ENCODE results near the gene OR2B2. TPM values are rescaled to one million over a fixed set of nuclear protein-coding genes. Genes with fewer than 3 reads are reported as not detected.

OR2B2 gene
- total and polyA plus RNA-seq, 2 experiments from 2014 or later = not detected

- Histone ChIP-seq H3K9me3 (ENCODE audit: low read depth) (no peaks in the 10 kb centered on the region), H3K27me3 (no peaks in the 10 kb centered on the region), H2AFZ (no peak overlapping the region), H3K27ac (no peak overlapping the region), H4K20me1 (ENCODE audit: insufficient read depth, poor library complexity, severe bottlenecking) (no peaks in the 10 kb centered on the region), H3K4me3 (no peak overlapping the region), H3K4me2 (no peak overlapping the region), H3K36me3 (replicated peaks; ENCODE audit: insufficient read depth, low read depth) (no peaks in the 10 kb centered on the region), H3K79me2 (no peaks in the 10 kb centered on the region), H3K9me2 (replicated peaks; ENCODE audit: insufficient read depth) (no peaks in the 10 kb centered on the region), H3K4me1 (ENCODE audit: insufficient read depth) (no peaks in the 10 kb centered on the region)
- TF ChIP-seq CTCF (IDR thresholded peaks at IDR 0.05; ENCODE audit: poor library complexity) = no peak
- TF ChIP-seq EZH2 (IDR thresholded peaks at IDR 0.05; ENCODE audit: borderline replicate concordance) = no peak
- TF ChIP-seq EZH2phosphoT487 (IDR thresholded peaks at IDR 0.05; ENCODE audit: low read depth, severe bottlenecking, unreplicated experiment) = no peak
- no peak for DNase-seq (ENCODE audit: low spot score)
Measured at GRCh38 chr6:27899543-27899942, 12.7 kb downstream of the OR2B2 start.

GRCh38 chr6:27897580-27898206 is 14.5 kb downstream of the OR2B2 start:
- H4K20me1 ChIP-seq (ENCODE audit: insufficient read depth, poor library complexity, severe bottlenecking) = no peaks in the 10 kb centered on the region
- no peak overlapping the region for H3K4me3 ChIP-seq
- no peaks in the 10 kb centered on the region for H3K79me2 ChIP-seq
- H3K4me2 ChIP-seq = no peak overlapping the region
- H3K9me2 ChIP-seq (replicated peaks; ENCODE audit: insufficient read depth) = no peaks in the 10 kb centered on the region
- H3K27ac ChIP-seq = peak overlapping the region; percentile 32
- 75% methylated on average over 3 of the region's 3 CpGs for WGBS (ENCODE audit: low lambda C conversion rate, missing lambda C conversion rate)
- no peaks in the 10 kb centered on the region for H3K9me3 ChIP-seq (ENCODE audit: low read depth)
- TF ChIP-seq CTCF (IDR thresholded peaks at IDR 0.05; ENCODE audit: poor library complexity) = no peak
- TF ChIP-seq EZH2 (IDR thresholded peaks at IDR 0.05; ENCODE audit: borderline replicate concordance) = no peak
- no peak for TF ChIP-seq EZH2phosphoT487 (IDR thresholded peaks at IDR 0.05; ENCODE audit: low read depth, severe bottlenecking, unreplicated experiment)
- H2AFZ ChIP-seq = no peak overlapping the region
- H3K4me1 ChIP-seq (ENCODE audit: insufficient read depth) = no peaks in the 10 kb centered on the region
- no peaks in the 10 kb centered on the region for H3K36me3 ChIP-seq (replicated peaks; ENCODE audit: insufficient read depth, low read depth)
- DNase-seq (ENCODE audit: low spot score) = no peak
- no peaks in the 10 kb centered on the region for H3K27me3 ChIP-seq

- H3K4me2 ChIP-seq = peak overlapping the region; percentile 88
- DNase-seq (ENCODE audit: low spot score) = no peak
- no peaks in the 10 kb centered on the region for H3K27me3 ChIP-seq
- no peak overlapping the region for H3K4me3 ChIP-seq
- no peaks in the 10 kb centered on the region for H4K20me1 ChIP-seq (ENCODE audit: insufficient read depth, poor library complexity, severe bottlenecking)
- no peaks in the 10 kb centered on the region for H3K9me2 ChIP-seq (replicated peaks; ENCODE audit: insufficient read depth)
- no peaks in the 10 kb centered on the region for H3K36me3 ChIP-seq (replicated peaks; ENCODE audit: insufficient read depth, low read depth)
- peak overlapping the region; percentile 96 for H3K27ac ChIP-seq
- H3K79me2 ChIP-seq = peaks cover 7% of the 10 kb centered on the region
- peaks cover 9% of the 10 kb centered on the region for H3K4me1 ChIP-seq (ENCODE audit: insufficient read depth)
- no peaks in the 10 kb centered on the region for H3K9me3 ChIP-seq (ENCODE audit: low read depth)
- TF ChIP-seq EZH2 (IDR thresholded peaks at IDR 0.05; ENCODE audit: borderline replicate concordance) = no peak
- no peak for TF ChIP-seq CTCF (IDR thresholded peaks at IDR 0.05; ENCODE audit: poor library complexity)
- TF ChIP-seq EZH2phosphoT487 (IDR thresholded peaks at IDR 0.05; ENCODE audit: low read depth, severe bottlenecking, unreplicated experiment) = no peak
- WGBS (ENCODE audit: low lambda C conversion rate, missing lambda C conversion rate) = 88% methylated on average over 4 of the region's 4 CpGs
- H2AFZ ChIP-seq = no peak overlapping the region
Measured at GRCh38 chr6:27896398-27896796, 15.8 kb downstream of the OR2B2 start.

Measured in hepatocyte (in vitro differentiated cells).